ENCODE results near the gene TACSTD2. TPM values are rescaled to one million over a fixed set of nuclear protein-coding genes. Genes with fewer than 3 reads are reported as not detected.

The TACSTD2 gene
- total RNA-seq, 1 experiment from 2014 or later: 1.2 TPM

DNA sequence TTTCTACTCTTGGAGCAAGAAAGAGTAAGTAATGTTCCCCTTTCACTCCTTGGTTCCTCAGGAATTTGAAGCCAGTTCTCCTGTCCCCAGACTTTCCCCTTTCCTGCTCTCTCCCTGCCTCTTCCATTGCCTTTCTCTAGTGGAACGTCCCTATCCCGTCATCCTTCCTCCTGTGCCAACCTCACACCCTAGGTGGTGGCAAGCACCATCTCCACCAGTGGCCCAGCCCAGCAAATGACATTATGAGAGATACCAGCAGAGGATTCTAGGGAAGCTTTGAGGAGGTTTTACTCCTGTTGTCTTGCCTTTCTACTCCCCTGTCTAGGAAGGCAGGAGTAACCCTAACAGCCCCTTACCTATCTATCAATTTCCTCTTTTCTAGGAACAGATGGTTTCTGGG is 8.1 kb upstream of the TACSTD2 start:
- no peak overlapping the region for H2AFZ ChIP-seq (ENCODE audit: low read length)
- TF ChIP-seq, protein P1, sequence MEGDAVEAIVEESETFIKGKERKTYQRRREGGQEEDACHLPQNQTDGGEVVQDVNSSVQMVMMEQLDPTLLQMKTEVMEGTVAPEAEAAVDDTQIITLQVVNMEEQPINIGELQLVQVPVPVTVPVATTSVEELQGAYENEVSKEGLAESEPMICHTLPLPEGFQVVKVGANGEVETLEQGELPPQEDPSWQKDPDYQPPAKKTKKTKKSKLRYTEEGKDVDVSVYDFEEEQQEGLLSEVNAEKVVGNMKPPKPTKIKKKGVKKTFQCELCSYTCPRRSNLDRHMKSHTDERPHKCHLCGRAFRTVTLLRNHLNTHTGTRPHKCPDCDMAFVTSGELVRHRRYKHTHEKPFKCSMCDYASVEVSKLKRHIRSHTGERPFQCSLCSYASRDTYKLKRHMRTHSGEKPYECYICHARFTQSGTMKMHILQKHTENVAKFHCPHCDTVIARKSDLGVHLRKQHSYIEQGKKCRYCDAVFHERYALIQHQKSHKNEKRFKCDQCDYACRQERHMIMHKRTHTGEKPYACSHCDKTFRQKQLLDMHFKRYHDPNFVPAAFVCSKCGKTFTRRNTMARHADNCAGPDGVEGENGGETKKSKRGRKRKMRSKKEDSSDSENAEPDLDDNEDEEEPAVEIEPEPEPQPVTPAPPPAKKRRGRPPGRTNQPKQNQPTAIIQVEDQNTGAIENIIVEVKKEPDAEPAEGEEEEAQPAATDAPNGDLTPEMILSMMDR (conservative IDR thresholded peaks at IDR 0.05): no peak
- H4K20me1 ChIP-seq (ENCODE audit: control insufficient read depth, insufficient read depth, insufficient read length): no peaks in the 10 kb centered on the region
- DNase-seq: no peak
- H3K27me3 ChIP-seq (ENCODE audit: insufficient read depth, low read length): no peaks in the 10 kb centered on the region
- no peak overlapping the region for H2BK120ac ChIP-seq (ENCODE audit: low read depth, low read length, poor library complexity, severe bottlenecking)
- H2AK5ac ChIP-seq (ENCODE audit: insufficient read length, low read length): no peak overlapping the region
- no peaks in the 10 kb centered on the region; the same call in 1 of the 2 replicates for H3K4me1 ChIP-seq (ENCODE audit: insufficient read depth, low read length)
- H3K56ac ChIP-seq (ENCODE audit: insufficient read length, low read depth, low read length): no peak overlapping the region
- no peaks in the 10 kb centered on the region for H3K23me2 ChIP-seq (ENCODE audit: insufficient read length, low read depth, low read length, poor library complexity, severe bottlenecking)
- H3K9me3 Mint-ChIP-seq: no peaks in the 10 kb centered on the region
- H3K4ac ChIP-seq (ENCODE audit: low read depth, low read length): no peak overlapping the region
- no peak overlapping the region for H2BK12ac ChIP-seq (ENCODE audit: insufficient read length, low read depth, low read length)
- no peak overlapping the region for H3K27ac ChIP-seq (ENCODE audit: insufficient read length, low read depth, low read length)
- no peak overlapping the region for H4K8ac ChIP-seq (replicated peaks; ENCODE audit: insufficient read length, low read depth, low read length)
- H3K27me3 Mint-ChIP-seq (ENCODE audit: low read depth): peaks cover 13% of the 10 kb centered on the region
- no peak overlapping the region for H3K9ac ChIP-seq (ENCODE audit: extremely low read depth, insufficient read length, low read length)
- H3K79me2 ChIP-seq (ENCODE audit: insufficient read depth, low read length): no peaks in the 10 kb centered on the region
- H2BK15ac ChIP-seq (ENCODE audit: low read depth, low read length): no peak overlapping the region
- no peak overlapping the region for H2BK5ac ChIP-seq (ENCODE audit: insufficient read length, low read length)
- H3K27ac Mint-ChIP-seq: no peak overlapping the region; a peak in 1 of 7 replicates
- no peaks in the 10 kb centered on the region for H3K9me3 ChIP-seq (ENCODE audit: control insufficient read depth, low read depth, low read length)
- H4K91ac ChIP-seq (ENCODE audit: insufficient read length, low read depth, low read length): no peak overlapping the region
- peaks cover 2% of the 10 kb centered on the region in 2 experiments; a peak in 2 of 4 replicates for H3K4me1 Mint-ChIP-seq
- no peaks in the 10 kb centered on the region for H3K79me1 ChIP-seq (ENCODE audit: insufficient read depth, low read depth, low read length, poor library complexity, severe bottlenecking)
- no CpG with 5 or more reads among the region's 2 CpGs for WGBS (ENCODE audit: extremely low coverage, insufficient read length, low lambda C conversion rate)
- no peak overlapping the region for H3K23ac ChIP-seq (ENCODE audit: insufficient read length, low read depth, low read length)
- no peak overlapping the region for H3T11ph ChIP-seq (ENCODE audit: low read length)
- no peak overlapping the region for H2BK20ac ChIP-seq (ENCODE audit: low read depth, low read length, poor library complexity, severe bottlenecking)
- no peak overlapping the region for H3K14ac ChIP-seq (ENCODE audit: insufficient read depth, low read length)
- no peaks in the 10 kb centered on the region for H3K36me3 Mint-ChIP-seq (ENCODE audit: insufficient read depth in 1 of 3, low read depth in 3 of 3)
- H3K18ac ChIP-seq (ENCODE audit: insufficient read length, low read depth, low read length): no peak overlapping the region
- H3K4me2 ChIP-seq (ENCODE audit: insufficient read depth, insufficient read length, low read length): no peak overlapping the region
- no peak overlapping the region for H4K5ac ChIP-seq (ENCODE audit: insufficient read length, low read depth, low read length)
- H3K4me3 Mint-ChIP-seq: no peak overlapping the region
